HG03103 (cell line): Measurements from ENCODE around the gene DEFB118.
"Not testable (repeated sequence)": the region's sequence is repeated elsewhere in the genome, so short reads cannot be mapped to it uniquely, and the experiment has no call there.

Experiments used
- ATAC-seq: cut with Tn5 transposase; IDR thresholded peaks from one replicate; pipeline ENCODE4 v1.9.1; 2021; ENCODE audit warnings: low read depth; ENCODE audit not compliant: unreplicated experiment

Gene DEFB118

GRCh38 chr20:31368301-31368700, at the start of gene DEFB118:
DEFB118 (plus strand) TSS chr20:31368601; CDS start chr20:31368651, 50 bp downstream.
- no peak for ATAC-seq

- no peak for ATAC-seq
Measured at GRCh38 chr20:31322504-31322903, 45.9 kb upstream of the DEFB118 start.

- ATAC-seq: no peak
Measured at GRCh38 chr20:31330893-31331292, 37.5 kb upstream of the DEFB118 start.

- ATAC-seq: no peak
Measured at GRCh38 chr20:31341470-31341869, 26.9 kb upstream of the DEFB118 start.

GRCh38 chr20:31355981-31356380, 12.4 kb upstream of the DEFB118 start:
- no peak for ATAC-seq

GRCh38 chr20:31363295-31363694, 5.1 kb upstream of the DEFB118 start:
- ATAC-seq: no peak

GRCh38 chr20:31364272-31364671, 4.1 kb upstream of the DEFB118 start:
- not testable (repeated sequence) for ATAC-seq

GRCh38 chr20:31374346-31374745, 5.9 kb downstream of the DEFB118 start:
- no peak for ATAC-seq

GRCh38 chr20:31390490-31390889, 22.1 kb downstream of the DEFB118 start, which contains the start of gene DEFB119:
DEFB119 (minus strand) TSS chr20:31390590; CDS start chr20:31390483, 107 bp downstream.
- ATAC-seq: no peak

- ATAC-seq: no peak
Measured at GRCh38 chr20:31392836-31393235, 24.4 kb downstream of the DEFB118 start.

GRCh38 chr20:31394900-31395299, 26.5 kb downstream of the DEFB118 start:
- no peak for ATAC-seq

- no peak for ATAC-seq
Measured at GRCh38 chr20:31403886-31404285, 35.5 kb downstream of the DEFB118 start.

GRCh38 chr20:31406115-31406514, 37.7 kb downstream of the DEFB118 start, which contains the start of gene DEFB121:
DEFB121 (minus strand) TSS chr20:31406215; CDS start chr20:31406152, 63 bp downstream.
- ATAC-seq: no peak

- ATAC-seq: no peak
Measured at GRCh38 chr20:31410011-31410410, 41.6 kb downstream of the DEFB118 start.

GRCh38 chr20:31414381-31414780, 46.0 kb downstream of the DEFB118 start:
- ATAC-seq: no peak

GRCh38 chr20:31415653-31416052, 47.3 kb downstream of the DEFB118 start:
- no peak for ATAC-seq

- ATAC-seq: no peak
Measured at GRCh38 chr20:31418307-31418706, 49.9 kb downstream of the DEFB118 start.
